Measurements from ENCODE around the gene BCAT1.
"Not testable (repeated sequence)": the region's sequence is repeated elsewhere in the genome, so short reads cannot be mapped to it uniquely, and the experiment has no call there.

Gene BCAT1

GRCh38 chr12:24881724-24882371 lies 67.1 kb downstream of the BCAT1 start:
- no peak for TF ChIP-seq CTCF (conservative IDR thresholded peaks at IDR 0.05)
- TF ChIP-seq ZFX (IDR thresholded peaks at IDR 0.05): no peak
- no peak overlapping the region for H3K27ac ChIP-seq

DNA sequence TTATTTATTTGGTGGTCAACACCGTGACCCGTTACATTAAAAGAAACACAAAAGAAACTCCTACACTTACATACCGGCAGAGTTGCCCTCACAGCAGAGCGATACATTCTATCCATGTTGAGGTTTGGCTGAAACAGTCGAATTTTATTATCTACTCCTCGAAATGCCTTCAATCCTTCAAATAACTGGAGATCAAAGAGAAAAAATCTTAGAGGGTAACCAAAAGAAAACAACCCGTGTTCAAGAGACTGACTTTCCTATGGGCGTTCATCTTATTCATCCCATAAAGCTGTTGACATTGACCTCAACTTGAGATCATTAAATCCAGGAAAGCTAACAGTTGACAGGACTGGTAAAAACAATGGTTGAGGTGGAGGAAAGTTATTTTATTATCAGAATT lies 67.7 kb downstream of the BCAT1 start:
- TF ChIP-seq ZFX (IDR thresholded peaks at IDR 0.05) (no peak), CTCF (conservative IDR thresholded peaks at IDR 0.05) (no peak)
- H3K27ac ChIP-seq: no peak overlapping the region

DNA sequence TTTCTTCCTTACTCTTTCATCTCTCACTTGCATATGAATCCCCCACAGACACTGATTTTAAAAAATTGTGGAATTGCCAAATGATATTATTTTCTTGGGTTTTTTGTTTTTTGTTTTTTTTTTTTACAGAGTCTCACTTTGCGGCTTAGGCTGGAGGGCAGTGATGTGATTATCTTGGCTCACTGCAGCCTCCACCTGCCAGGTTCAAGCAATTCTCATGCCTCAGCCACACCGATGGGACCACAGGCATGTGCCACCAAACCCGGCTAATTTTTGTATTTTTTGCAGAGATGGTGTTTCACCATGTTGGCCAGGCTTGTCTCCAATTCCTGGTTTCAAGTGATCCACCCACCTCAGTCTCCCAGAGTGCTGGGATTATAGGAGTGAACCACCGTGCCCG lies 68.2 kb downstream of the BCAT1 start:
- H3K27ac ChIP-seq: no peak overlapping the region
- no peak for TF ChIP-seq CTCF (conservative IDR thresholded peaks at IDR 0.05)

GRCh38 chr12:24879644-24880043 lies 69.3 kb downstream of the BCAT1 start:
- TF ChIP-seq ZFX (IDR thresholded peaks at IDR 0.05) (no peak), CTCF (conservative IDR thresholded peaks at IDR 0.05) (no peak)
- H3K27ac ChIP-seq: no peak overlapping the region

DNA sequence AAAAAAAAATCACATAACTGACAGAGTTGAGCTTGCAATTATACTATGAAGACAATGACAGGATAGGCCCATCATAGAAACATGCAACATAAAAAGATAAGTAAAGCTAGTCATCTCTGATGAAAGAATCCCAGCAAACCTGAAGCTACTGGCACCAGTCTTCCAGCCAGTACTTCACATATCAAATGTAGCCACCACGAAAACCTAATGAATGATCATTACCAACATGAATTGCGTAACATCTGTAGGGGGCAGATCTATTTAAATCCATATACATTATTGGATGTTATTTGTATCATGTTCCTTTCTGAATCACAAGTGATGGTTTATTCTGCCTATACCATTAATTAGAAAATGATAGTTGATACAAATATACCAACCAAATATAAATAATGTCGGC lies 73.9 kb downstream of the BCAT1 start:
- H3K27ac ChIP-seq: no peak overlapping the region
- no peak for TF ChIP-seq CTCF (conservative IDR thresholded peaks at IDR 0.05)

- TF ChIP-seq CTCF (conservative IDR thresholded peaks at IDR 0.05): no peak
- H3K27ac ChIP-seq: no peak overlapping the region
These were observed 76.7 kb downstream of the BCAT1 start for GRCh38 chr12:24872211-24872610.

GRCh38 chr12:24866139-24866538 lies 82.8 kb downstream of the BCAT1 start:
- H3K27ac ChIP-seq: not testable (repeated sequence)

DNA sequence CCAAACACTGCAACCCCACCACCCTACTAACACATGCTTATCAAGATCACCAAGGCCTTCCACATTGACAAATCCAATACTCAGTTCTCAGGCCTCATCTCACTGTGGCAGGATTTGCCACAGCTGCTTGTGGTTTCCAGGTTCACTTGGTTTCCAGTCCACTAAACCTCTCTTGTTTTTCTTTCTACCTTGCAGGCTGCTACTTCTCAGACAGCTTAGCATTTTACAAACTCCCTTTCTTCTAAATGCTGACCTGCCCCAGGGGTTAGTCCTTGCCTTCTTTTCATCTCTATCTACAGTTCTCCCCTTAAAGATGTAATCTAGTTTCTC lies 84.1 kb downstream of the BCAT1 start:
- no peak overlapping the region for H3K27ac ChIP-seq
- TF ChIP-seq ZFX (IDR thresholded peaks at IDR 0.05): no peak
- no peak for TF ChIP-seq CTCF (conservative IDR thresholded peaks at IDR 0.05)
